Measurements from ENCODE around the gene CFAP45.
A peak's percentile ranks its signal among the peaks of the same experiment; 100 is the strongest.

The CFAP45 gene

GRCh38 chr1:159900086-159900680 lies at the start of gene CFAP45:
Gene CFAP45, minus strand, starts transcription at chr1:159900165. Its CDS starts 67 bp downstream, at chr1:159900098.
- DNase-seq (ENCODE audit: low read depth in 2 of 2): no peak

GRCh38 chr1:159949123-159949522 lies 49.2 kb upstream of the CFAP45 start:
- DNase-seq (ENCODE audit: low read depth in 2 of 2): no peak

- no peak for DNase-seq (ENCODE audit: low read depth in 2 of 2)
These were observed 48.0 kb upstream of the CFAP45 start for GRCh38 chr1:159947942-159948341.

GRCh38 chr1:159946242-159947187 lies 46.5 kb upstream of the CFAP45 start:
- DNase-seq (ENCODE audit: low read depth in 2 of 2): no peak

- DNase-seq (ENCODE audit: low read depth in 2 of 2): peak; percentile 51 to 59
These were observed 45.7 kb upstream of the CFAP45 start, which contains the start of gene IGSF9 for GRCh38 chr1:159945483-159946241. Gene IGSF9, minus strand, starts transcription at chr1:159945613. Its CDS starts 2,159 bp downstream, at chr1:159943454.

GRCh38 chr1:159944623-159945455 lies 44.9 kb upstream of the CFAP45 start:
- DNase-seq (ENCODE audit: low read depth in 2 of 2): no peak

GRCh38 chr1:159943908-159944622 lies 44.1 kb upstream of the CFAP45 start:
- no peak for DNase-seq (ENCODE audit: low read depth in 2 of 2)

- DNase-seq (ENCODE audit: low read depth in 2 of 2): no peak
These were observed 43.3 kb upstream of the CFAP45 start for GRCh38 chr1:159943278-159943640.

- no peak for DNase-seq (ENCODE audit: low read depth in 2 of 2)
These were observed 42.8 kb upstream of the CFAP45 start for GRCh38 chr1:159942632-159943277.

- no peak for DNase-seq (ENCODE audit: low read depth in 2 of 2)
These were observed 41.9 kb upstream of the CFAP45 start for GRCh38 chr1:159941591-159942560.

- DNase-seq (ENCODE audit: low read depth in 2 of 2): no peak
These were observed 41.2 kb upstream of the CFAP45 start for GRCh38 chr1:159941141-159941540.

GRCh38 chr1:159940006-159940620 lies 40.1 kb upstream of the CFAP45 start:
- DNase-seq (ENCODE audit: low read depth in 2 of 2): no peak

GRCh38 chr1:159939678-159940002 lies 39.7 kb upstream of the CFAP45 start:
- DNase-seq (ENCODE audit: low read depth in 2 of 2): no peak

- DNase-seq (ENCODE audit: low read depth in 2 of 2): no peak
These were observed 39.1 kb upstream of the CFAP45 start for GRCh38 chr1:159938905-159939677.

- no peak for DNase-seq (ENCODE audit: low read depth in 2 of 2)
These were observed 38.4 kb upstream of the CFAP45 start for GRCh38 chr1:159938211-159938852.

GRCh38 chr1:159937054-159937750 lies 37.2 kb upstream of the CFAP45 start:
- DNase-seq (ENCODE audit: low read depth in 2 of 2): no peak

Data from fibroblast of skin of left quadriceps (primary cell).